HCT116 (cell line): Measurements from ENCODE around the gene PARM1. TPM values are rescaled to one million over a fixed set of nuclear protein-coding genes. Genes with fewer than 3 reads are reported as not detected.

Source experiments
- ATAC-seq: fragments of 200-7000 bp; cut with Tn5 transposase; 2 replicates; pipeline ENCODE4 v1.9.1; 2020; ENCODE audit warnings: mild to moderate bottlenecking, moderate library complexity
- BruUV-seq: library from RNA; stranded (reverse); fragments of 400-500 nt; replicated peaks from 2 replicates; lab custom pipeline; 2021; lab: Mats Ljungman, UMichigan
- CTCF ChIA-PET: fragments of 300-600 bp; sonication (Branson Sonifier 250); formaldehyde crosslinking; loops from one replicate; lab custom pipeline; 2021; ENCODE audit warnings: antibody characterized with exemption; lab: Charles Lee
- POLR2A ChIA-PET: fragments of 300-600, 350-600 bp; sonication (Branson Sonifier 250); formaldehyde crosslinking; loops from one replicate; lab custom pipeline; 2021; ENCODE audit warnings: antibody characterized with exemption; lab: Charles Lee
- RAD21 ChIA-PET, 2 experiments: fragments of 300-600 bp; sonication (Branson Sonifier 250); formaldehyde crosslinking; loops; one replicate each; lab custom pipeline; 2023; ENCODE audit warnings: low total read pairs in 2 of 2; ENCODE audit not compliant: uncharacterized antibody in 2 of 2, unreplicated experiment in 2 of 2, low non-redundant PET in 1 of 2; lab: Charles Lee
- DNase-seq: peaks from one replicate; pipeline ENCODE4 v3.0.0-alpha.2; 2010; ENCODE audit warnings: low read depth, low spot score
- H2AFZ ChIP-seq: fragments of 200-600 bp; shearing (Covaris generic), sonication (generic); 2 replicates; pipeline ENCODE4 v1.6.1; 2017; ENCODE audit warnings: low read depth, mixed run types, mixed read lengths, antibody characterized with exemption, low read length; ENCODE audit not compliant: poor library complexity, severe bottlenecking
- H3K27ac ChIP-seq: 2 replicates; pipeline ENCODE4 v1.5.1; 2012; ENCODE audit warnings: low read depth, low read length
- H3K27me3 ChIP-seq: fragments of 200-600 bp; sonication (generic); 2 replicates; pipeline ENCODE4 v1.6.1; 2016; ENCODE audit warnings: mixed run types, low read length, mixed read lengths; ENCODE audit not compliant: insufficient read depth
- H3K36me3 ChIP-seq, 2 experiments: fragments of 200-500 bp in 1 of 2; fragments of 200-600 bp in 1 of 2; sonication (Bioruptor generic) in 1 of 2; sonication (generic) in 1 of 2; 2 replicates each; pipeline versions ENCODE4 v1.5.1 to v1.6.1; 2014 to 2016; ENCODE audit warnings: low read length in 2 of 2, inconsistent platforms in 1 of 2, mixed read lengths in 1 of 2, mixed run types in 1 of 2; ENCODE audit not compliant: insufficient read depth in 2 of 2, control insufficient read depth in 1 of 2
- H3K4me1 ChIP-seq, 2 experiments: fragments of 200-600 bp in 1 of 2; sonication (generic) in 1 of 2; 2 replicates each; pipeline versions ENCODE4 v1.5.1 to v1.6.1; 2012 to 2017; ENCODE audit warnings: low read length in 2 of 2, inconsistent platforms in 1 of 2, mild to moderate bottlenecking in 1 of 2, mixed read lengths in 1 of 2, mixed run types in 1 of 2, moderate library complexity in 1 of 2; ENCODE audit not compliant: insufficient read depth in 2 of 2, control insufficient read depth in 1 of 2
- H3K4me2 ChIP-seq: fragments of 200-600 bp; sonication (generic); 2 replicates; pipeline ENCODE4 v1.6.1; 2017; ENCODE audit warnings: mixed run types, low read length, mixed read lengths
- H3K4me3 ChIP-seq, 2 experiments: fragments of 200-600 bp in 1 of 2; sonication (generic) in 1 of 2; replicated peaks in 1 of 2; 2 replicates each; pipeline ENCODE4 v1.5.1; 2011 to 2016; ENCODE audit warnings: low read length in 2 of 2, control low read depth in 1 of 2, low read depth in 1 of 2, mild to moderate bottlenecking in 1 of 2, mixed read lengths in 1 of 2, mixed run types in 1 of 2
- H3K79me2 ChIP-seq: fragments of 200-600 bp; sonication (generic); 2 replicates; pipeline ENCODE4 v1.6.1; 2017; ENCODE audit warnings: mild to moderate bottlenecking, mixed run types, low read length, moderate library complexity, mixed read lengths; ENCODE audit not compliant: insufficient read depth
- H3K9ac ChIP-seq: fragments of 200-600 bp; sonication (generic); 2 replicates; pipeline ENCODE4 v1.6.1; 2016; ENCODE audit warnings: low read length, mixed read lengths
- H3K9me2 ChIP-seq: fragments of 200-600 bp; sonication (generic), shearing (Covaris generic); 2 replicates; pipeline ENCODE4 v1.6.1; 2017; ENCODE audit warnings: mixed run types, mild to moderate bottlenecking, moderate library complexity; ENCODE audit not compliant: insufficient read depth
- H3K9me3 ChIP-seq, 2 experiments: fragments of 200-500 bp in 1 of 2; fragments of 200-600 bp in 1 of 2; sonication (Bioruptor generic) in 1 of 2; sonication (generic) in 1 of 2; 2 replicates each; pipeline ENCODE4 v1.6.1; 2014 to 2017; ENCODE audit warnings: low read length in 2 of 2, mixed read lengths in 2 of 2, inconsistent platforms in 1 of 2, low read depth in 1 of 2, mild to moderate bottlenecking in 1 of 2, mixed run types in 1 of 2, moderate library complexity in 1 of 2; ENCODE audit not compliant: control insufficient read depth in 1 of 2, insufficient read depth in 1 of 2
- H4K20me1 ChIP-seq: fragments of 200-600 bp; sonication (generic), shearing (Covaris generic); 2 replicates; pipeline ENCODE4 v1.6.1; 2017; ENCODE audit warnings: mixed run types, mild to moderate bottlenecking, moderate library complexity; ENCODE audit not compliant: insufficient read depth
- CBX3 ChIP-seq: IDR thresholded peaks from 2 replicates; pipeline ENCODE4 v1.6.1; 2012; ENCODE audit warnings: low read depth
- CEBPB ChIP-seq: IDR thresholded peaks from 2 replicates; pipeline ENCODE4 v1.6.1; 2012; ENCODE audit warnings: low read depth
- EZH2phosphoT487 ChIP-seq: fragments of 200-600 bp; IDR thresholded peaks from 2 replicates; pipeline ENCODE4 v1.6.1; 2018; ENCODE audit warnings: antibody characterized with exemption, borderline replicate concordance
- FOSL1 ChIP-seq: IDR thresholded peaks from 2 replicates; pipeline ENCODE4 v1.6.1; 2012; ENCODE audit warnings: low read depth
- JUND ChIP-seq: IDR thresholded peaks from 2 replicates; pipeline ENCODE4 v1.6.1; 2012
- SIN3A ChIP-seq: IDR thresholded peaks from 2 replicates; pipeline ENCODE4 v1.6.1; 2012; ENCODE audit warnings: low read depth
- ZNF274 ChIP-seq: fragments of 200-500 bp; sonication (Bioruptor generic); IDR thresholded peaks from 2 replicates; pipeline ENCODE4 v1.6.1; 2014; ENCODE audit warnings: mild to moderate bottlenecking, low read depth, low read length, inconsistent platforms
- intact Hi-C: fragments of 100-400 bp; cut with micrococcal nuclease; formaldehyde crosslinking; loops from 2 replicates; pipeline ENCODE4 v1.10.0; 2022
- total RNA-seq: library from RNA; stranded (reverse); gene quantifications from one replicate; pipeline ENCODE4 v1.2.1, GENCODE V29; 2021; ENCODE audit not compliant: unreplicated experiment
- TF ChIP-seq, protein P1 (sequence below): IDR thresholded peaks from 2 replicates; pipeline ENCODE4 v1.6.1; 2012; ENCODE audit warnings: low read depth
- TF ChIP-seq, protein P2 (sequence below), 3 experiments: fragments of 200-600 bp in 1 of 3; sonication (generic) in 1 of 3; IDR thresholded peaks in 2 of 3; conservative IDR thresholded peaks in 1 of 3; 2 replicates each; pipeline ENCODE4 v1.5.1; 2012 to 2017; ENCODE audit warnings: low read depth in 2 of 3, low read length in 2 of 3, antibody characterized with exemption in 1 of 3, borderline replicate concordance in 1 of 3, control low read depth in 1 of 3, mild to moderate bottlenecking in 1 of 3, mixed read lengths in 1 of 3, mixed run types in 1 of 3, moderate library complexity in 1 of 3; ENCODE audit not compliant: insufficient read depth in 1 of 3

PARM1 gene
- total RNA-seq, 1 experiment from 2014 or later, result 11.7 TPM

DNA sequence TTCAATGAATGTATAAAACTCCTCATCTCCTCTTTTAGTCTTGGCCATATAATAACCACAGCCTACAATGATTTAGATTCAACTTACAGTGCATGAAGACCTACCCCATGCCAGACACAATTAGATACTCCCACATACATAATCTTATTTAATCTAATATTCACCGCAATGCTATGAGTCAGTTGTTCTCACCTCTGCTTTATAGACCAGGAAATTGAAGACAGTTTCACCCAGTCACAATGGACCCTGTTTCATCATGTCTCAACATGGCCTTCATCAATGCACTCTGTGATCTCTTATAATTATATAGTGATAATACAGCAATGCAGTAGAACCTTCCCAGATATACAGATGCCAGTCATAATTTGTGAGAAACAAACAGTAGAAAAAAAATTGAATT is 148.6 kb downstream of the PARM1 start (continued):
- TF ChIP-seq, protein P1, sequence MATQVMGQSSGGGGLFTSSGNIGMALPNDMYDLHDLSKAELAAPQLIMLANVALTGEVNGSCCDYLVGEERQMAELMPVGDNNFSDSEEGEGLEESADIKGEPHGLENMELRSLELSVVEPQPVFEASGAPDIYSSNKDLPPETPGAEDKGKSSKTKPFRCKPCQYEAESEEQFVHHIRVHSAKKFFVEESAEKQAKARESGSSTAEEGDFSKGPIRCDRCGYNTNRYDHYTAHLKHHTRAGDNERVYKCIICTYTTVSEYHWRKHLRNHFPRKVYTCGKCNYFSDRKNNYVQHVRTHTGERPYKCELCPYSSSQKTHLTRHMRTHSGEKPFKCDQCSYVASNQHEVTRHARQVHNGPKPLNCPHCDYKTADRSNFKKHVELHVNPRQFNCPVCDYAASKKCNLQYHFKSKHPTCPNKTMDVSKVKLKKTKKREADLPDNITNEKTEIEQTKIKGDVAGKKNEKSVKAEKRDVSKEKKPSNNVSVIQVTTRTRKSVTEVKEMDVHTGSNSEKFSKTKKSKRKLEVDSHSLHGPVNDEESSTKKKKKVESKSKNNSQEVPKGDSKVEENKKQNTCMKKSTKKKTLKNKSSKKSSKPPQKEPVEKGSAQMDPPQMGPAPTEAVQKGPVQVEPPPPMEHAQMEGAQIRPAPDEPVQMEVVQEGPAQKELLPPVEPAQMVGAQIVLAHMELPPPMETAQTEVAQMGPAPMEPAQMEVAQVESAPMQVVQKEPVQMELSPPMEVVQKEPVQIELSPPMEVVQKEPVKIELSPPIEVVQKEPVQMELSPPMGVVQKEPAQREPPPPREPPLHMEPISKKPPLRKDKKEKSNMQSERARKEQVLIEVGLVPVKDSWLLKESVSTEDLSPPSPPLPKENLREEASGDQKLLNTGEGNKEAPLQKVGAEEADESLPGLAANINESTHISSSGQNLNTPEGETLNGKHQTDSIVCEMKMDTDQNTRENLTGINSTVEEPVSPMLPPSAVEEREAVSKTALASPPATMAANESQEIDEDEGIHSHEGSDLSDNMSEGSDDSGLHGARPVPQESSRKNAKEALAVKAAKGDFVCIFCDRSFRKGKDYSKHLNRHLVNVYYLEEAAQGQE, result no peak
- TF ChIP-seq FOSL1 (no peak), CEBPB (no peak), SIN3A (no peak), JUND (no peak), CBX3 (no peak)

DNA sequence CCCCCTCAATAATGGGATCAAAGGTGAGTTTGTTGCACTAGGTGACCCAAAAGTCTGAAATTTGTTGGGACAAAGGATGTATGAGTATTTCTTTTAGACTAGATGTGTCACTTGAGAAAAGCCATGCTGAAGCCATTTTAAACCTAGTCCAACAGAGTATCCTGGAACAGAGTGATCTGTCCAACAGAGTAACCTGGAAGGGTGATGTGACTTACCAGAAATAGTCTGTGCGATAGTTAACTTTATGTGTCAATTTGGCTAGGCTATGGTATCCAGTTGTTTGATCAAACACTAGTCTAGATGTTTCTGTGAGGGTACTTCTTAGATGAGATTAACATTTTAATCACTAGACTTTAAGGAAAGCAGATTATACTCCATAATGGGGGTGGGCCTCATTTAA is 154.5 kb downstream of the PARM1 start:
- Histone ChIP-seq H3K9me3 (no peaks in the 10 kb centered on the region), H3K27me3 (no peaks in the 10 kb centered on the region), H3K4me1 (no peaks in the 10 kb centered on the region), H3K9me2 (no peaks in the 10 kb centered on the region), H3K79me2 (no peaks in the 10 kb centered on the region), H3K9ac (no peak overlapping the region), H3K27ac (no peak overlapping the region), H3K36me3 (no peaks in the 10 kb centered on the region), H3K4me2 (no peak overlapping the region), H4K20me1 (no peaks in the 10 kb centered on the region), H3K4me3 (no peak overlapping the region), H2AFZ (no peak overlapping the region)
- ATAC-seq (no peak), DNase-seq (no peak)
- TF ChIP-seq ZNF274, result no peak
- TF ChIP-seq SIN3A, result no peak
- no peak for TF ChIP-seq EZH2phosphoT487
- TF ChIP-seq, protein P2, sequence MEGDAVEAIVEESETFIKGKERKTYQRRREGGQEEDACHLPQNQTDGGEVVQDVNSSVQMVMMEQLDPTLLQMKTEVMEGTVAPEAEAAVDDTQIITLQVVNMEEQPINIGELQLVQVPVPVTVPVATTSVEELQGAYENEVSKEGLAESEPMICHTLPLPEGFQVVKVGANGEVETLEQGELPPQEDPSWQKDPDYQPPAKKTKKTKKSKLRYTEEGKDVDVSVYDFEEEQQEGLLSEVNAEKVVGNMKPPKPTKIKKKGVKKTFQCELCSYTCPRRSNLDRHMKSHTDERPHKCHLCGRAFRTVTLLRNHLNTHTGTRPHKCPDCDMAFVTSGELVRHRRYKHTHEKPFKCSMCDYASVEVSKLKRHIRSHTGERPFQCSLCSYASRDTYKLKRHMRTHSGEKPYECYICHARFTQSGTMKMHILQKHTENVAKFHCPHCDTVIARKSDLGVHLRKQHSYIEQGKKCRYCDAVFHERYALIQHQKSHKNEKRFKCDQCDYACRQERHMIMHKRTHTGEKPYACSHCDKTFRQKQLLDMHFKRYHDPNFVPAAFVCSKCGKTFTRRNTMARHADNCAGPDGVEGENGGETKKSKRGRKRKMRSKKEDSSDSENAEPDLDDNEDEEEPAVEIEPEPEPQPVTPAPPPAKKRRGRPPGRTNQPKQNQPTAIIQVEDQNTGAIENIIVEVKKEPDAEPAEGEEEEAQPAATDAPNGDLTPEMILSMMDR (IDR thresholded peaks at IDR 0.05 in 2 of 3, conservative IDR thresholded peaks at IDR 0.05 in 1 of 3; ENCODE audit: borderline replicate concordance in 1 of 3, insufficient read depth in 1 of 3, low read depth in 2 of 3, low read length in 2 of 3), result no peak
- no TSS peak for BruUV-seq
- CTCF ChIA-PET, result no interaction called here
- intact Hi-C loops, result no loop called here
- POLR2A ChIA-PET, result no interaction called here
- RAD21 ChIA-PET, result no interaction called here
